Mesothelial cell of epicardium (in vitro differentiated cells): ENCODE results near the gene GID8. TPM values are rescaled to one million over a fixed set of nuclear protein-coding genes. Genes with fewer than 3 reads are reported as not detected.

Experiments
- DNase-seq, 2 experiments: peaks; one replicate each; pipeline ENCODE4 v3.0.0; 2021; ENCODE audit warnings: low spot score in 2 of 2; ENCODE audit not compliant: unreplicated experiment in 2 of 2
- H3K27ac Mint-ChIP-seq: 2 replicates; pipeline ENCODE4 v1.8.0; 2021; ENCODE audit warnings: mixed read lengths
- H3K27me3 Mint-ChIP-seq: 2 replicates; pipeline ENCODE4 v1.8.0; 2021; ENCODE audit warnings: low read depth, mixed read lengths
- H3K36me3 Mint-ChIP-seq: 2 replicates; pipeline ENCODE4 v1.8.0; 2021; ENCODE audit warnings: mixed read lengths
- H3K4me1 Mint-ChIP-seq: 2 replicates; pipeline ENCODE4 v1.8.0; 2021; ENCODE audit warnings: mixed read lengths
- H3K4me3 Mint-ChIP-seq: 2 replicates; pipeline ENCODE4 v1.8.0; 2021; ENCODE audit warnings: mild to moderate bottlenecking, moderate library complexity, mixed read lengths
- H3K9me3 Mint-ChIP-seq: 2 replicates; pipeline ENCODE4 v1.8.0; 2021; ENCODE audit warnings: mixed read lengths
- CTCF ChIP-seq: fragments of 200-600 bp; sonication (generic); IDR thresholded peaks from one replicate; pipeline ENCODE4 v1.5.0; 2021; ENCODE audit warnings: antibody characterized with exemption; ENCODE audit not compliant: unreplicated experiment
- total RNA-seq: library from RNA; stranded (reverse); gene quantifications from 3 replicates; pipeline ENCODE4 v1.2.1, GENCODE V29; 2021

Gene GID8
- total RNA-seq, 1 donor from 2014 or later: 57.9 TPM

- H3K9me3 Mint-ChIP-seq: no peaks in the 10 kb centered on the region
- no peak overlapping the region for H3K4me3 Mint-ChIP-seq
- H3K27ac Mint-ChIP-seq: no peak overlapping the region
- H3K36me3 Mint-ChIP-seq: peaks cover 56% of the 10 kb centered on the region
- no peaks in the 10 kb centered on the region for H3K27me3 Mint-ChIP-seq
- H3K4me1 Mint-ChIP-seq: no peaks in the 10 kb centered on the region
- no peak for DNase-seq
- no peak for TF ChIP-seq CTCF
Measured at GRCh38 chr20:62906209-62906608, 31.7 kb upstream of the GID8 start.

GRCh38 chr20:62906647-62907375 lies 31.1 kb upstream of the GID8 start:
- Mint-ChIP-seq H3K4me1 (no peaks in the 10 kb centered on the region), H3K4me3 (no peak overlapping the region), H3K9me3 (no peaks in the 10 kb centered on the region), H3K36me3 (peaks cover 58% of the 10 kb centered on the region), H3K27me3 (no peaks in the 10 kb centered on the region), H3K27ac (no peak overlapping the region)
- TF ChIP-seq CTCF: no peak
- no peak for DNase-seq

GRCh38 chr20:62907384-62908317 lies 30.3 kb upstream of the GID8 start:
- no peaks in the 10 kb centered on the region for H3K4me1 Mint-ChIP-seq
- no peaks in the 10 kb centered on the region for H3K27me3 Mint-ChIP-seq
- peak; percentile 17 for TF ChIP-seq CTCF
- H3K9me3 Mint-ChIP-seq: no peaks in the 10 kb centered on the region
- no peak overlapping the region for H3K27ac Mint-ChIP-seq
- DNase-seq: no peak
- H3K4me3 Mint-ChIP-seq: no peak overlapping the region
- H3K36me3 Mint-ChIP-seq: peaks cover 55% of the 10 kb centered on the region

- H3K27ac Mint-ChIP-seq: no peak overlapping the region
- no peak for TF ChIP-seq CTCF
- DNase-seq: no peak
- peaks cover 3% of the 10 kb centered on the region for H3K4me1 Mint-ChIP-seq
- no peak overlapping the region for H3K4me3 Mint-ChIP-seq
- H3K36me3 Mint-ChIP-seq: peaks cover 53% of the 10 kb centered on the region
- H3K9me3 Mint-ChIP-seq: no peaks in the 10 kb centered on the region
- no peaks in the 10 kb centered on the region for H3K27me3 Mint-ChIP-seq
Measured at GRCh38 chr20:62908971-62909791, 28.8 kb upstream of the GID8 start.

- TF ChIP-seq CTCF: no peak
- Mint-ChIP-seq H3K36me3 (peaks cover 45% of the 10 kb centered on the region), H3K4me3 (no peak overlapping the region), H3K27ac (no peak overlapping the region), H3K27me3 (no peaks in the 10 kb centered on the region), H3K9me3 (no peaks in the 10 kb centered on the region), H3K4me1 (peaks cover 8% of the 10 kb centered on the region)
- no peak for DNase-seq
Measured at GRCh38 chr20:62910217-62910766, 27.7 kb upstream of the GID8 start.
